ENCODE data around the gene ITPKA.

DNA sequence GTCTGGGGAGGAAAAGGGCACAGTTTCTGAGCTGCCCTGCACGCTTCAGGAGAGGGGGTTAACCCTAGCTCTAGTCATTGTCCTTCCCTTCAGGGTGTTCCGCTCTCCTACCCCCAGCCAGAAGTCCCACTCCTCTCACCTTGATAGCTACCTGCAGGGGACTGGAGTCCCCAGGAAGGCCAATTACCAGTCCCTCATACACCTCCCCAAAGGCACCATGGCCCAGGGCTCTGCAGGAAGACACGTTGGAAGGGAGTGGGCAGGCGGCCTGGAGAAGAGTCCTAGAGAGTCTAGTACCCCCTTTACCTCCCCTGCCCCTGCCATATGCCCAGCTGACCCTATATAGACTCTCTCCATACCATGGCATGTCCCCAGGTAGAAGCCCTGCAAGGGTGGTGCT, 12.1 kb downstream of the ITPKA start:
- TF ChIP-seq, protein P1, sequence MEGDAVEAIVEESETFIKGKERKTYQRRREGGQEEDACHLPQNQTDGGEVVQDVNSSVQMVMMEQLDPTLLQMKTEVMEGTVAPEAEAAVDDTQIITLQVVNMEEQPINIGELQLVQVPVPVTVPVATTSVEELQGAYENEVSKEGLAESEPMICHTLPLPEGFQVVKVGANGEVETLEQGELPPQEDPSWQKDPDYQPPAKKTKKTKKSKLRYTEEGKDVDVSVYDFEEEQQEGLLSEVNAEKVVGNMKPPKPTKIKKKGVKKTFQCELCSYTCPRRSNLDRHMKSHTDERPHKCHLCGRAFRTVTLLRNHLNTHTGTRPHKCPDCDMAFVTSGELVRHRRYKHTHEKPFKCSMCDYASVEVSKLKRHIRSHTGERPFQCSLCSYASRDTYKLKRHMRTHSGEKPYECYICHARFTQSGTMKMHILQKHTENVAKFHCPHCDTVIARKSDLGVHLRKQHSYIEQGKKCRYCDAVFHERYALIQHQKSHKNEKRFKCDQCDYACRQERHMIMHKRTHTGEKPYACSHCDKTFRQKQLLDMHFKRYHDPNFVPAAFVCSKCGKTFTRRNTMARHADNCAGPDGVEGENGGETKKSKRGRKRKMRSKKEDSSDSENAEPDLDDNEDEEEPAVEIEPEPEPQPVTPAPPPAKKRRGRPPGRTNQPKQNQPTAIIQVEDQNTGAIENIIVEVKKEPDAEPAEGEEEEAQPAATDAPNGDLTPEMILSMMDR (IDR thresholded peaks at IDR 0.05): no peak
- TF ChIP-seq SIN3A (IDR thresholded peaks at IDR 0.05; ENCODE audit: borderline replicate concordance, insufficient read depth, low read depth, low read length) (no peak), POLR2AphosphoS5 (IDR thresholded peaks at IDR 0.05; ENCODE audit: low read depth, low read length) (no peak)

All from Panc1 (cell line).